Activated T-cell treated with anti-CD3 and anti-CD28 coated beads for 48 hours (primary cell): ENCODE data around the gene VAMP2.

Experiments
- DNase-seq: peaks from one replicate; pipeline ENCODE4 v3.0.0-alpha.2; 2020; ENCODE audit warnings: low read depth

VAMP2 gene

GRCh38 chr17:8155231-8155995 lies 7.3 kb downstream of the VAMP2 start:
- DNase-seq, result no peak

GRCh38 chr17:8154608-8155155 lies 8.1 kb downstream of the VAMP2 start:
- no peak for DNase-seq

- DNase-seq, result peak; percentile 86
Measured at GRCh38 chr17:8153957-8154607, 8.7 kb downstream of the VAMP2 start.

- DNase-seq, result no peak
Measured at GRCh38 chr17:8153525-8153956, 9.2 kb downstream of the VAMP2 start.

GRCh38 chr17:8153031-8153451 lies 9.7 kb downstream of the VAMP2 start:
- DNase-seq, result no peak

GRCh38 chr17:8152112-8152775 lies 10.5 kb downstream of the VAMP2 start, which contains the start of gene PER1:
TSS of gene PER1 (minus strand) at chr17:8152404. CDS start at chr17:8150706, 1,698 bp downstream.
- DNase-seq, result peak; percentile 90

- no peak for DNase-seq
Measured at GRCh38 chr17:8151641-8152111, 11.1 kb downstream of the VAMP2 start.

GRCh38 chr17:8151120-8151640 lies 11.6 kb downstream of the VAMP2 start:
- DNase-seq, result peak; percentile 85

- DNase-seq, result no peak
Measured at GRCh38 chr17:8150194-8151119, 12.3 kb downstream of the VAMP2 start.

- DNase-seq, result no peak
Measured at GRCh38 chr17:8149419-8150193, 13.1 kb downstream of the VAMP2 start.

- DNase-seq, result no peak
Measured at GRCh38 chr17:8148560-8148959, 14.2 kb downstream of the VAMP2 start.

GRCh38 chr17:8147805-8148404 lies 14.8 kb downstream of the VAMP2 start:
- no peak for DNase-seq

- DNase-seq, result no peak
Measured at GRCh38 chr17:8147141-8147804, 15.5 kb downstream of the VAMP2 start.

GRCh38 chr17:8146381-8147140 lies 16.2 kb downstream of the VAMP2 start:
- no peak for DNase-seq

- DNase-seq, result no peak
Measured at GRCh38 chr17:8145811-8146210, 16.9 kb downstream of the VAMP2 start.

- DNase-seq, result no peak
Measured at GRCh38 chr17:8144401-8145231, 18.1 kb downstream of the VAMP2 start.

- DNase-seq, result no peak
Measured at GRCh38 chr17:8143581-8144400, 19.0 kb downstream of the VAMP2 start.
